ENCODE measurements around the gene LY6G5C. TPM values are rescaled to one million over a fixed set of nuclear protein-coding genes. Genes with fewer than 3 reads are reported as not detected.

LY6G5C gene
- total and polyA plus RNA-seq, 2 of the 13 experiments (the other 11 are each of a cell fraction or from before 2014, with no cell fraction given) = 0.33 to 0.55 TPM

DNA sequence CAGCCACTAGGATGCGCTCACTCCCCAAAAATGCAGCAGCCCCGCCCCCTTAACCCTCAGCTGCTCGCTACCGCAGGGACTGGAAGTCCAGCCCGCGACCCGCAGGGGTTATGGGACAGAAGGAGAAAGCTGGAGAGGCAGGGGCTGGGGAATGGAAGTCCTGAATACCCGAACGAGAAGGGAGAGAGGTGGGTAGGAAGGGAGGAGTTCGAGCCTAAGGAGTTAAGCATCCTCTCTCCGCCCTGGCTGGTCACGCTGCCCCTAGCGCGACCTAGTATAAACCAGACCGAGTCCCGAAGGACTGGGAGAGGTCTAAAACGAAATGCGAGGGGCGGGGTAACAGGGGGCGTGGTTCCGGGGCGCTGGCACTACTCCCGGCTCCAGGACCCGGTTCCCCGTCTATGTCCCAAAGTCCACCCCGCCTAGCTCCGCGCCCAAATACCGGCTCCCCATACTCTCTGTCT is 48.7 kb upstream of the LY6G5C start (continued):
- 0 out of 2 replicates have a peak, but pooled peaks have one; percentile 24 for TF ChIP-seq JUN (CRISPR knock-in tag; IDR thresholded peaks at IDR 0.05)
- TF ChIP-seq, protein P1, sequence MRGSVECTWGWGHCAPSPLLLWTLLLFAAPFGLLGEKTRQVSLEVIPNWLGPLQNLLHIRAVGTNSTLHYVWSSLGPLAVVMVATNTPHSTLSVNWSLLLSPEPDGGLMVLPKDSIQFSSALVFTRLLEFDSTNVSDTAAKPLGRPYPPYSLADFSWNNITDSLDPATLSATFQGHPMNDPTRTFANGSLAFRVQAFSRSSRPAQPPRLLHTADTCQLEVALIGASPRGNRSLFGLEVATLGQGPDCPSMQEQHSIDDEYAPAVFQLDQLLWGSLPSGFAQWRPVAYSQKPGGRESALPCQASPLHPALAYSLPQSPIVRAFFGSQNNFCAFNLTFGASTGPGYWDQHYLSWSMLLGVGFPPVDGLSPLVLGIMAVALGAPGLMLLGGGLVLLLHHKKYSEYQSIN (CRISPR knock-in tag; IDR thresholded peaks at IDR 0.05; ENCODE audit: borderline replicate concordance) = no peak
- no peak for TF ChIP-seq PTBP1 (IDR thresholded peaks at IDR 0.05; ENCODE audit: low read depth, low read length, poor library complexity, severe bottlenecking)
- TF ChIP-seq MED13 (CRISPR knock-in tag; IDR thresholded peaks at IDR 0.05) = 0 out of 2 replicates have a peak, but pooled peaks have one; percentile 34
- TF ChIP-seq MBNL3 (CRISPR knock-in tag; conservative IDR thresholded peaks at IDR 0.05) = no peak
- TF ChIP-seq, protein P2, sequence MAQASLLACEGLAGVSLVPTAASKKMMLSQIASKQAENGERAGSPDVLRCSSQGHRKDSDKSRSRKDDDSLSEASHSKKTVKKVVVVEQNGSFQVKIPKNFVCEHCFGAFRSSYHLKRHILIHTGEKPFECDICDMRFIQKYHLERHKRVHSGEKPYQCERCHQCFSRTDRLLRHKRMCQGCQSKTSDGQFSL (CRISPR knock-in tag; IDR thresholded peaks at IDR 0.05) = peak; percentile 76; the same call in 1 of the 2 replicates
- TF ChIP-seq, protein P3, sequence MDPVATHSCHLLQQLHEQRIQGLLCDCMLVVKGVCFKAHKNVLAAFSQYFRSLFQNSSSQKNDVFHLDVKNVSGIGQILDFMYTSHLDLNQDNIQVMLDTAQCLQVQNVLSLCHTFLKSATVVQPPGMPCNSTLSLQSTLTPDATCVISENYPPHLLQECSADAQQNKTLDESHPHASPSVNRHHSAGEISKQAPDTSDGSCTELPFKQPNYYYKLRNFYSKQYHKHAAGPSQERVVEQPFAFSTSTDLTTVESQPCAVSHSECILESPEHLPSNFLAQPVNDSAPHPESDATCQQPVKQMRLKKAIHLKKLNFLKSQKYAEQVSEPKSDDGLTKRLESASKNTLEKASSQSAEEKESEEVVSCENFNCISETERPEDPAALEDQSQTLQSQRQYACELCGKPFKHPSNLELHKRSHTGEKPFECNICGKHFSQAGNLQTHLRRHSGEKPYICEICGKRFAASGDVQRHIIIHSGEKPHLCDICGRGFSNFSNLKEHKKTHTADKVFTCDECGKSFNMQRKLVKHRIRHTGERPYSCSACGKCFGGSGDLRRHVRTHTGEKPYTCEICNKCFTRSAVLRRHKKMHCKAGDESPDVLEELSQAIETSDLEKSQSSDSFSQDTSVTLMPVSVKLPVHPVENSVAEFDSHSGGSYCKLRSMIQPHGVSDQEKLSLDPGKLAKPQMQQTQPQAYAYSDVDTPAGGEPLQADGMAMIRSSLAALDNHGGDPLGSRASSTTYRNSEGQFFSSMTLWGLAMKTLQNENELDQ (CRISPR knock-in tag; IDR thresholded peaks at IDR 0.05; ENCODE audit: borderline replicate concordance) = no peak
- TF ChIP-seq CBX1 (IDR thresholded peaks at IDR 0.05; ENCODE audit: low read depth) = no peak
- no peak for TF ChIP-seq PAWR (CRISPR knock-in tag; IDR thresholded peaks at IDR 0.05; ENCODE audit: borderline replicate concordance)
- TF ChIP-seq EEA1 (CRISPR knock-in tag; IDR thresholded peaks at IDR 0.05; ENCODE audit: borderline replicate concordance) = no peak
- TF ChIP-seq TBP (CRISPR knock-in tag; IDR thresholded peaks at IDR 0.05) = no peak; the same call in 1 of the 2 replicates
- TF ChIP-seq THAP11 (CRISPR knock-in tag; IDR thresholded peaks at IDR 0.05) = no peak
- TF ChIP-seq PRMT3 (CRISPR knock-in tag; IDR thresholded peaks at IDR 0.05; ENCODE audit: borderline replicate concordance, low read depth) = no peak
- TF ChIP-seq, protein P4, sequence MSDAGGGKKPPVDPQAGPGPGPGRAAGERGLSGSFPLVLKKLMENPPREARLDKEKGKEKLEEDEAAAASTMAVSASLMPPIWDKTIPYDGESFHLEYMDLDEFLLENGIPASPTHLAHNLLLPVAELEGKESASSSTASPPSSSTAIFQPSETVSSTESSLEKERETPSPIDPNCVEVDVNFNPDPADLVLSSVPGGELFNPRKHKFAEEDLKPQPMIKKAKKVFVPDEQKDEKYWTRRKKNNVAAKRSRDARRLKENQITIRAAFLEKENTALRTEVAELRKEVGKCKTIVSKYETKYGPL (CRISPR knock-in tag; IDR thresholded peaks at IDR 0.05) = no peak
- TF ChIP-seq ZNF431 (CRISPR knock-in tag; IDR thresholded peaks at IDR 0.05; ENCODE audit: borderline replicate concordance, low read depth) = no peak
- TF ChIP-seq NBN (conservative IDR thresholded peaks at IDR 0.05) = no peak
- TF ChIP-seq ERF (CRISPR knock-in tag; IDR thresholded peaks at IDR 0.05) = peak; percentile 54
- 0 out of 2 replicates have a peak, but pooled peaks have one; percentile 66 for TF ChIP-seq ZNF75D (CRISPR knock-in tag; IDR thresholded peaks at IDR 0.05; ENCODE audit: borderline replicate concordance)
- no peak for TF ChIP-seq NCOA1 (CRISPR knock-in tag; IDR thresholded peaks at IDR 0.05)
- TF ChIP-seq, protein P5, sequence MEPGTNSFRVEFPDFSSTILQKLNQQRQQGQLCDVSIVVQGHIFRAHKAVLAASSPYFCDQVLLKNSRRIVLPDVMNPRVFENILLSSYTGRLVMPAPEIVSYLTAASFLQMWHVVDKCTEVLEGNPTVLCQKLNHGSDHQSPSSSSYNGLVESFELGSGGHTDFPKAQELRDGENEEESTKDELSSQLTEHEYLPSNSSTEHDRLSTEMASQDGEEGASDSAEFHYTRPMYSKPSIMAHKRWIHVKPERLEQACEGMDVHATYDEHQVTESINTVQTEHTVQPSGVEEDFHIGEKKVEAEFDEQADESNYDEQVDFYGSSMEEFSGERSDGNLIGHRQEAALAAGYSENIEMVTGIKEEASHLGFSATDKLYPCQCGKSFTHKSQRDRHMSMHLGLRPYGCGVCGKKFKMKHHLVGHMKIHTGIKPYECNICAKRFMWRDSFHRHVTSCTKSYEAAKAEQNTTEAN (CRISPR knock-in tag; conservative IDR thresholded peaks at IDR 0.05) = peak; percentile 63
- TF ChIP-seq, protein P6, sequence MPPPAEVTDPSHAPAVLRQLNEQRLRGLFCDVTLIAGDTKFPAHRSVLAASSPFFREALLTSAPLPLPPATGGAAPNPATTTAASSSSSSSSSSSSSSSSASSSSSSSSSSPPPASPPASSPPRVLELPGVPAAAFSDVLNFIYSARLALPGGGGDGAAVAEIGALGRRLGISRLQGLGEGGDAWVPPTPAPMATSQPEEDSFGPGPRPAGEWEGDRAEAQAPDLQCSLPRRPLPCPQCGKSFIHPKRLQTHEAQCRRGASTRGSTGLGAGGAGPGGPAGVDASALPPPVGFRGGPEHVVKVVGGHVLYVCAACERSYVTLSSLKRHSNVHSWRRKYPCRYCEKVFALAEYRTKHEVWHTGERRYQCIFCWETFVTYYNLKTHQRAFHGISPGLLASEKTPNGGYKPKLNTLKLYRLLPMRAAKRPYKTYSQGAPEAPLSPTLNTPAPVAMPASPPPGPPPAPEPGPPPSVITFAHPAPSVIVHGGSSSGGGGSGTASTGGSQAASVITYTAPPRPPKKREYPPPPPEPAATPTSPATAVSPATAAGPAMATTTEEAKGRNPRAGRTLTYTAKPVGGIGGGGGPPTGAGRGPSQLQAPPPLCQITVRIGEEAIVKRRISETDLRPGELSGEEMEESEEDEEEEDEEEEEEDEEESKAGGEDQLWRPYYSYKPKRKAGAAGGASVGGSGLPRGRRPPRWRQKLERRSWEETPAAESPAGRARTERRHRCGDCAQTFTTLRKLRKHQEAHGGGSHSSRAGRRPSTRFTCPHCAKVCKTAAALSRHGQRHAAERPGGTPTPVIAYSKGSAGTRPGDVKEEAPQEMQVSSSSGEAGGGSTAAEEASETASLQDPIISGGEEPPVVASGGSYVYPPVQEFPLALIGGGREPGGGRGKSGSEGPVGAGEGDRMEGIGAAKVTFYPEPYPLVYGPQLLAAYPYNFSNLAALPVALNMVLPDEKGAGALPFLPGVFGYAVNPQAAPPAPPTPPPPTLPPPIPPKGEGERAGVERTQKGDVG (CRISPR knock-in tag; IDR thresholded peaks at IDR 0.05; ENCODE audit: borderline replicate concordance) = no peak; the same call in 1 of the 2 replicates
- peak; percentile 38; the same call in 1 of the 2 replicates for TF ChIP-seq BRD4 (CRISPR knock-in tag; IDR thresholded peaks at IDR 0.05)
